DMS 273 (cell line): ENCODE results near the gene TMEM81.
A peak's percentile ranks its signal among the peaks of the same experiment; 100 is the strongest.

ENCODE experiments used
- DNase-seq: peaks from one replicate; lab custom pipeline; 2025; ENCODE audit not compliant: unreplicated experiment; lab: John Stamatoyannopoulos, UW

The TMEM81 gene

GRCh38 chr1:205077158-205077933 is 6.9 kb downstream of the TMEM81 start:
- DNase-seq, result no peak

- no peak for DNase-seq
Observed at GRCh38 chr1:205076245-205076761, 8.0 kb downstream of the TMEM81 start.

GRCh38 chr1:205075642-205076155 is 8.6 kb downstream of the TMEM81 start:
- no peak for DNase-seq

GRCh38 chr1:205074513-205074912 is 9.7 kb downstream of the TMEM81 start:
- DNase-seq, result no peak

- DNase-seq, result no peak
Observed at GRCh38 chr1:205074084-205074483, 10.2 kb downstream of the TMEM81 start.

GRCh38 chr1:205073511-205073910 is 10.7 kb downstream of the TMEM81 start:
- DNase-seq, result no peak

- no peak for DNase-seq
Observed at GRCh38 chr1:205072881-205073280, 11.4 kb downstream of the TMEM81 start.

- DNase-seq, result no peak
Observed at GRCh38 chr1:205072286-205072685, 12.0 kb downstream of the TMEM81 start.

GRCh38 chr1:205071801-205072200 is 12.5 kb downstream of the TMEM81 start:
- DNase-seq, result no peak

- no peak for DNase-seq
Observed at GRCh38 chr1:205071028-205071409, 13.2 kb downstream of the TMEM81 start.

- no peak for DNase-seq
Observed at GRCh38 chr1:205069371-205070125, 14.7 kb downstream of the TMEM81 start.

GRCh38 chr1:205068457-205069040 is 15.7 kb downstream of the TMEM81 start:
- no peak for DNase-seq

- no peak for DNase-seq
Observed at GRCh38 chr1:205068001-205068400, 16.3 kb downstream of the TMEM81 start.

- DNase-seq, result no peak
Observed at GRCh38 chr1:205067031-205067430, 17.2 kb downstream of the TMEM81 start.

GRCh38 chr1:205066141-205066818 is 18.0 kb downstream of the TMEM81 start:
- peak; percentile 69 for DNase-seq

- no peak for DNase-seq
Observed at GRCh38 chr1:205065666-205066065, 18.6 kb downstream of the TMEM81 start.

GRCh38 chr1:205064741-205065316 is 19.4 kb downstream of the TMEM81 start:
- DNase-seq, result no peak

GRCh38 chr1:205064301-205064700 is 20.0 kb downstream of the TMEM81 start:
- DNase-seq, result no peak

- DNase-seq, result no peak
Observed at GRCh38 chr1:205062895-205063294, 21.4 kb downstream of the TMEM81 start.

GRCh38 chr1:205062319-205062718 is 21.9 kb downstream of the TMEM81 start:
- no peak for DNase-seq

GRCh38 chr1:205061665-205062069 is 22.6 kb downstream of the TMEM81 start:
- DNase-seq, result peak; percentile 94
